HCT116 (cell line): Measurements from ENCODE around the gene CENPH. TPM values are rescaled to one million over a fixed set of nuclear protein-coding genes. Genes with fewer than 3 reads are reported as not detected.

Experiments used
- ATAC-seq: fragments of 200-7000 bp; cut with Tn5 transposase; 2 replicates; pipeline ENCODE4 v1.9.1; 2020; ENCODE audit warnings: mild to moderate bottlenecking, moderate library complexity
- BruUV-seq: library from RNA; stranded (reverse); fragments of 400-500 nt; replicated peaks from 2 replicates; lab custom pipeline; 2021; lab: Mats Ljungman, UMichigan
- CTCF ChIA-PET: fragments of 300-600 bp; sonication (Branson Sonifier 250); formaldehyde crosslinking; loops from one replicate; lab custom pipeline; 2021; ENCODE audit warnings: antibody characterized with exemption; lab: Charles Lee
- POLR2A ChIA-PET: fragments of 300-600, 350-600 bp; sonication (Branson Sonifier 250); formaldehyde crosslinking; loops from one replicate; lab custom pipeline; 2021; ENCODE audit warnings: antibody characterized with exemption; lab: Charles Lee
- RAD21 ChIA-PET, 2 experiments: fragments of 300-600 bp; sonication (Branson Sonifier 250); formaldehyde crosslinking; loops; one replicate each; lab custom pipeline; 2023; ENCODE audit warnings: low total read pairs in 2 of 2; ENCODE audit not compliant: uncharacterized antibody in 2 of 2, unreplicated experiment in 2 of 2, low non-redundant PET in 1 of 2; lab: Charles Lee
- DNase-seq: peaks from one replicate; pipeline ENCODE4 v3.0.0-alpha.2; 2010; ENCODE audit warnings: low read depth, low spot score
- H2AFZ ChIP-seq: fragments of 200-600 bp; shearing (Covaris generic), sonication (generic); 2 replicates; pipeline ENCODE4 v1.6.1; 2017; ENCODE audit warnings: low read depth, mixed run types, mixed read lengths, antibody characterized with exemption, low read length; ENCODE audit not compliant: poor library complexity, severe bottlenecking
- H3K27ac ChIP-seq: 2 replicates; pipeline ENCODE4 v1.5.1; 2012; ENCODE audit warnings: low read depth, low read length
- H3K27me3 ChIP-seq: fragments of 200-600 bp; sonication (generic); 2 replicates; pipeline ENCODE4 v1.6.1; 2016; ENCODE audit warnings: mixed run types, low read length, mixed read lengths; ENCODE audit not compliant: insufficient read depth
- H3K36me3 ChIP-seq, 2 experiments: fragments of 200-500 bp in 1 of 2; fragments of 200-600 bp in 1 of 2; sonication (Bioruptor generic) in 1 of 2; sonication (generic) in 1 of 2; 2 replicates each; pipeline versions ENCODE4 v1.5.1 to v1.6.1; 2014 to 2016; ENCODE audit warnings: low read length in 2 of 2, inconsistent platforms in 1 of 2, mixed read lengths in 1 of 2, mixed run types in 1 of 2; ENCODE audit not compliant: insufficient read depth in 2 of 2, control insufficient read depth in 1 of 2
- H3K4me1 ChIP-seq, 2 experiments: fragments of 200-600 bp in 1 of 2; sonication (generic) in 1 of 2; 2 replicates each; pipeline versions ENCODE4 v1.5.1 to v1.6.1; 2012 to 2017; ENCODE audit warnings: low read length in 2 of 2, inconsistent platforms in 1 of 2, mild to moderate bottlenecking in 1 of 2, mixed read lengths in 1 of 2, mixed run types in 1 of 2, moderate library complexity in 1 of 2; ENCODE audit not compliant: insufficient read depth in 2 of 2, control insufficient read depth in 1 of 2
- H3K4me2 ChIP-seq: fragments of 200-600 bp; sonication (generic); 2 replicates; pipeline ENCODE4 v1.6.1; 2017; ENCODE audit warnings: mixed run types, low read length, mixed read lengths
- H3K4me3 ChIP-seq, 2 experiments: fragments of 200-600 bp in 1 of 2; sonication (generic) in 1 of 2; replicated peaks in 1 of 2; 2 replicates each; pipeline ENCODE4 v1.5.1; 2011 to 2016; ENCODE audit warnings: low read length in 2 of 2, control low read depth in 1 of 2, low read depth in 1 of 2, mild to moderate bottlenecking in 1 of 2, mixed read lengths in 1 of 2, mixed run types in 1 of 2
- H3K79me2 ChIP-seq: fragments of 200-600 bp; sonication (generic); 2 replicates; pipeline ENCODE4 v1.6.1; 2017; ENCODE audit warnings: mild to moderate bottlenecking, mixed run types, low read length, moderate library complexity, mixed read lengths; ENCODE audit not compliant: insufficient read depth
- H3K9ac ChIP-seq: fragments of 200-600 bp; sonication (generic); 2 replicates; pipeline ENCODE4 v1.6.1; 2016; ENCODE audit warnings: low read length, mixed read lengths
- H3K9me2 ChIP-seq: fragments of 200-600 bp; sonication (generic), shearing (Covaris generic); 2 replicates; pipeline ENCODE4 v1.6.1; 2017; ENCODE audit warnings: mixed run types, mild to moderate bottlenecking, moderate library complexity; ENCODE audit not compliant: insufficient read depth
- H3K9me3 ChIP-seq, 2 experiments: fragments of 200-500 bp in 1 of 2; fragments of 200-600 bp in 1 of 2; sonication (Bioruptor generic) in 1 of 2; sonication (generic) in 1 of 2; 2 replicates each; pipeline ENCODE4 v1.6.1; 2014 to 2017; ENCODE audit warnings: low read length in 2 of 2, mixed read lengths in 2 of 2, inconsistent platforms in 1 of 2, low read depth in 1 of 2, mild to moderate bottlenecking in 1 of 2, mixed run types in 1 of 2, moderate library complexity in 1 of 2; ENCODE audit not compliant: control insufficient read depth in 1 of 2, insufficient read depth in 1 of 2
- H4K20me1 ChIP-seq: fragments of 200-600 bp; sonication (generic), shearing (Covaris generic); 2 replicates; pipeline ENCODE4 v1.6.1; 2017; ENCODE audit warnings: mixed run types, mild to moderate bottlenecking, moderate library complexity; ENCODE audit not compliant: insufficient read depth
- ATF3 ChIP-seq: IDR thresholded peaks from 2 replicates; pipeline ENCODE4 v1.6.1; 2012
- CBX3 ChIP-seq: IDR thresholded peaks from 2 replicates; pipeline ENCODE4 v1.6.1; 2012; ENCODE audit warnings: low read depth
- ELF1 ChIP-seq: IDR thresholded peaks from 2 replicates; pipeline ENCODE4 v1.6.1; 2012; ENCODE audit warnings: low read depth, borderline replicate concordance
- FOSL1 ChIP-seq: IDR thresholded peaks from 2 replicates; pipeline ENCODE4 v1.6.1; 2012; ENCODE audit warnings: low read depth
- JUND ChIP-seq: IDR thresholded peaks from 2 replicates; pipeline ENCODE4 v1.6.1; 2012
- MAX ChIP-seq: IDR thresholded peaks from 2 replicates; pipeline ENCODE4 v1.6.1; 2012
- POLR2A ChIP-seq: IDR thresholded peaks from 2 replicates; pipeline ENCODE4 v1.7.0; 2011; ENCODE audit warnings: borderline replicate concordance; ENCODE audit not compliant: insufficient read depth, insufficient read length; ENCODE audit errors: extremely low read depth
- POLR2AphosphoS5 ChIP-seq: IDR thresholded peaks from 2 replicates; pipeline ENCODE4 v1.6.1; 2011; ENCODE audit warnings: mild to moderate bottlenecking, low read depth, low read length, moderate library complexity
- RAD21 ChIP-seq: IDR thresholded peaks from 2 replicates; pipeline ENCODE4 v1.6.1; 2012; ENCODE audit warnings: low read depth, mild to moderate bottlenecking
- REST ChIP-seq: IDR thresholded peaks from 2 replicates; pipeline ENCODE4 v1.6.1; 2012; ENCODE audit warnings: low read depth
- SP1 ChIP-seq: IDR thresholded peaks from 2 replicates; pipeline ENCODE4 v1.6.1; 2012; ENCODE audit warnings: low read depth
- SRF ChIP-seq: IDR thresholded peaks from 2 replicates; pipeline ENCODE4 v1.6.1; 2012; ENCODE audit warnings: low read depth
- YY1 ChIP-seq: IDR thresholded peaks from 2 replicates; pipeline ENCODE4 v1.6.1; 2011; ENCODE audit warnings: low read length, low read depth, moderate library complexity, mild to moderate bottlenecking; ENCODE audit not compliant: insufficient replicate concordance; ENCODE audit errors: extremely low read depth
- ZNF274 ChIP-seq: fragments of 200-500 bp; sonication (Bioruptor generic); IDR thresholded peaks from 2 replicates; pipeline ENCODE4 v1.6.1; 2014; ENCODE audit warnings: mild to moderate bottlenecking, low read depth, low read length, inconsistent platforms
- intact Hi-C: fragments of 100-400 bp; cut with micrococcal nuclease; formaldehyde crosslinking; loops from 2 replicates; pipeline ENCODE4 v1.10.0; 2022
- total RNA-seq: library from RNA; stranded (reverse); gene quantifications from one replicate; pipeline ENCODE4 v1.2.1, GENCODE V29; 2021; ENCODE audit not compliant: unreplicated experiment

The CENPH gene
- total RNA-seq, 1 experiment from 2014 or later, result 23.4 TPM

DNA sequence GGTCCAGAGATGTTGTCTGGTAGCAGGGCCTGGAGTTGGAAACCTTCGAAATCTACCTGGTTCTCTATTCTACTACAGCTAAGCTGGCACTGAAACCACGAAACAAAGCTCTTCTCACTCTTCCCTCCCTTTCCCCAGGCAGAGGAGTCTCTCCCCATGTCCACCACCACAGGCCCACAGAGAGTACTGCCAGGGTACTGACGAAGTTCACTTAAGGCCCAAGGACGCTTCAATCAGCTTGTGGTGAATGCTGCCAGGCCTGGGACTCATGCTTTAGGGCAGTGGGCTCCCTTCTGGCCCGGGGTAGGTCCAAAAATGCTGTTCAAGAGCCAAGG lies 39.7 kb upstream of the CENPH start:
- no peak for ATAC-seq
- no peaks in the 10 kb centered on the region for H3K27me3 ChIP-seq
- TF ChIP-seq POLR2AphosphoS5, result no peak
- TF ChIP-seq JUND, result no peak
- TF ChIP-seq SP1, result no peak
- no peak for TF ChIP-seq CBX3
- TF ChIP-seq, all 23 proteins: peak for 0
- H3K4me2 ChIP-seq, result no peak overlapping the region
- H3K27ac ChIP-seq, result no peak overlapping the region
- no peaks in the 10 kb centered on the region for H3K9me2 ChIP-seq
- DNase-seq, result no peak
- RAD21 ChIA-PET, result no interaction called here
- no peak overlapping the region for H3K9ac ChIP-seq
- intact Hi-C loops, result no loop called here
- H2AFZ ChIP-seq, result no peak overlapping the region
- H4K20me1 ChIP-seq, result no peaks in the 10 kb centered on the region
- no peak overlapping the region for H3K4me3 ChIP-seq
- H3K4me1 ChIP-seq, result no peaks in the 10 kb centered on the region
- H3K9me3 ChIP-seq, result no peaks in the 10 kb centered on the region
- no TSS peak for BruUV-seq
- no peaks in the 10 kb centered on the region for H3K79me2 ChIP-seq
- POLR2A ChIA-PET, result no interaction called here
- CTCF ChIA-PET, result no interaction called here
- no peaks in the 10 kb centered on the region for H3K36me3 ChIP-seq

DNA sequence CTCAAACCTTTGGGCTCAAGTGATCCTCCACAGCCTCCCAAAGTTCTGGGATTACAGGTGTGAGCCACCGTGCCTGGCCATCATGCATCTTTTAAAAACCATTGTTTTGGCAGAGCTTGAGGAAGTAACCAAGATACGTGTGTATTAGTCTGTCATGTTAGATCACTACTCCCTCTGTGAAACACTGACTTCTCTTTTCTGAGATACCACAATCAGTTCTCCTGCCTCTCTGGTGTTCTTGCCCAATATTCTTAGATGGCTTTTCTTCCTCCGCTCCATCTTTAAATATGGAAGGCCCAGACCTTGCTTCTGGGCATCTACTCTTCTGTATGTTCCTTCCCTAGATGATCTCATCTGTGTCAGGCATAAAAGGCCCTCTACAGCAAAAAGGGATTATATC lies 36.7 kb upstream of the CENPH start:
- H3K27ac ChIP-seq, result no peak overlapping the region
- no peaks in the 10 kb centered on the region for H3K4me1 ChIP-seq
- DNase-seq (no peak), ATAC-seq (no peak)
- no peaks in the 10 kb centered on the region for H3K27me3 ChIP-seq
- ChIA-PET POLR2A (no interaction called here), RAD21 (no interaction called here), CTCF (no interaction called here)
- H3K36me3 ChIP-seq, result no peaks in the 10 kb centered on the region
- no peaks in the 10 kb centered on the region for H3K9me2 ChIP-seq
- H3K4me2 ChIP-seq, result no peak overlapping the region
- TF ChIP-seq RAD21 (no peak), JUND (no peak), ELF1 (no peak), ZNF274 (no peak), POLR2A (no peak), FOSL1 (no peak), YY1 (no peak), MAX (no peak), CBX3 (no peak), ATF3 (no peak), REST (no peak), SRF (no peak), SP1 (no peak)
- H2AFZ ChIP-seq, result no peak overlapping the region
- BruUV-seq, result no TSS peak
- no peaks in the 10 kb centered on the region for H3K79me2 ChIP-seq
- H3K9me3 ChIP-seq, result no peaks in the 10 kb centered on the region
- no peak overlapping the region for H3K4me3 ChIP-seq
- no peak overlapping the region for H3K9ac ChIP-seq
- intact Hi-C loops, result no loop called here
- no peaks in the 10 kb centered on the region for H4K20me1 ChIP-seq
